ENCODE measurements around the gene BLVRA.
A peak's percentile ranks its signal among the peaks of the same experiment; 100 is the strongest.
"Not testable (repeated sequence)": the region's sequence is repeated elsewhere in the genome, so short reads cannot be mapped to it uniquely, and the experiment has no call there.

The BLVRA gene

GRCh38 chr7:43792471-43793150 lies 34.1 kb downstream of the BLVRA start:
- Histone ChIP-seq H3K4me3 (replicated peaks; ENCODE audit: low read depth, low read length) (no peak overlapping the region), H3K27me3 (replicated peaks; ENCODE audit: control insufficient read depth, insufficient read depth, low read length) (no peaks in the 10 kb centered on the region), H3K36me3 (ENCODE audit: control insufficient read depth, insufficient read depth, low read length) (peaks cover 11% of the 10 kb centered on the region)
- DNase-seq (ENCODE audit: extremely low read depth, insufficient read length) = no peak
- TF ChIP-seq CTCF (IDR thresholded peaks at IDR 0.05; ENCODE audit: insufficient read depth, low read length, poor library complexity, severe bottlenecking) = no peak

- DNase-seq (ENCODE audit: extremely low read depth, insufficient read length) = no peak
- no peaks in the 10 kb centered on the region for H3K27me3 ChIP-seq (replicated peaks; ENCODE audit: control insufficient read depth, insufficient read depth, low read length)
- TF ChIP-seq CTCF (IDR thresholded peaks at IDR 0.05; ENCODE audit: insufficient read depth, low read length, poor library complexity, severe bottlenecking) = peak; percentile 9
- peaks cover 4% of the 10 kb centered on the region; the same call in 1 of the 2 replicates for H3K36me3 ChIP-seq (ENCODE audit: control insufficient read depth, insufficient read depth, low read length)
- no peak overlapping the region for H3K4me3 ChIP-seq (replicated peaks; ENCODE audit: low read depth, low read length)
Observed at GRCh38 chr7:43799605-43800004, 41.1 kb downstream of the BLVRA start.

GRCh38 chr7:43803865-43804264 lies 45.4 kb downstream of the BLVRA start:
- TF ChIP-seq CTCF (IDR thresholded peaks at IDR 0.05; ENCODE audit: insufficient read depth, low read length, poor library complexity, severe bottlenecking) = no peak
- H3K4me3 ChIP-seq (replicated peaks; ENCODE audit: low read depth, low read length) = no peak overlapping the region
- peaks cover 15% of the 10 kb centered on the region for H3K36me3 ChIP-seq (ENCODE audit: control insufficient read depth, insufficient read depth, low read length)
- DNase-seq (ENCODE audit: extremely low read depth, insufficient read length) = no peak
- no peaks in the 10 kb centered on the region for H3K27me3 ChIP-seq (replicated peaks; ENCODE audit: control insufficient read depth, insufficient read depth, low read length)

- no peak for DNase-seq (ENCODE audit: extremely low read depth, insufficient read length)
- no peak for TF ChIP-seq CTCF (IDR thresholded peaks at IDR 0.05; ENCODE audit: insufficient read depth, low read length, poor library complexity, severe bottlenecking)
Observed at GRCh38 chr7:43808410-43808809, 49.9 kb downstream of the BLVRA start.

GRCh38 chr7:43810195-43810941 lies 51.9 kb downstream of the BLVRA start:
- peak; percentile 61 for DNase-seq (ENCODE audit: extremely low read depth, insufficient read length)
- not testable (repeated sequence) for H3K4me3 ChIP-seq (replicated peaks; ENCODE audit: low read depth, low read length); H3K36me3 ChIP-seq (ENCODE audit: control insufficient read depth, insufficient read depth, low read length); H3K27me3 ChIP-seq (replicated peaks; ENCODE audit: control insufficient read depth, insufficient read depth, low read length)
- peak; percentile 52 for TF ChIP-seq CTCF (IDR thresholded peaks at IDR 0.05; ENCODE audit: insufficient read depth, low read length, poor library complexity, severe bottlenecking)

More at GRCh38 chr7:43808410-43808809, 49.9 kb downstream of the BLVRA start:
- no peak overlapping the region for H3K4me3 ChIP-seq (replicated peaks; ENCODE audit: low read depth, low read length)
- no peaks in the 10 kb centered on the region for H3K27me3 ChIP-seq (replicated peaks; ENCODE audit: control insufficient read depth, insufficient read depth, low read length)
- peaks cover 10% of the 10 kb centered on the region for H3K36me3 ChIP-seq (ENCODE audit: control insufficient read depth, insufficient read depth, low read length)
